ENCODE measurements around the gene PLCD4. TPM values are rescaled to one million over a fixed set of nuclear protein-coding genes. Genes with fewer than 3 reads are reported as not detected.

The PLCD4 gene
- total RNA-seq, 1 donor from 2014 or later, result 1.1 TPM

GRCh38 chr2:218663901-218664300 is 56.2 kb downstream of the PLCD4 start:
- TF ChIP-seq, protein P1, sequence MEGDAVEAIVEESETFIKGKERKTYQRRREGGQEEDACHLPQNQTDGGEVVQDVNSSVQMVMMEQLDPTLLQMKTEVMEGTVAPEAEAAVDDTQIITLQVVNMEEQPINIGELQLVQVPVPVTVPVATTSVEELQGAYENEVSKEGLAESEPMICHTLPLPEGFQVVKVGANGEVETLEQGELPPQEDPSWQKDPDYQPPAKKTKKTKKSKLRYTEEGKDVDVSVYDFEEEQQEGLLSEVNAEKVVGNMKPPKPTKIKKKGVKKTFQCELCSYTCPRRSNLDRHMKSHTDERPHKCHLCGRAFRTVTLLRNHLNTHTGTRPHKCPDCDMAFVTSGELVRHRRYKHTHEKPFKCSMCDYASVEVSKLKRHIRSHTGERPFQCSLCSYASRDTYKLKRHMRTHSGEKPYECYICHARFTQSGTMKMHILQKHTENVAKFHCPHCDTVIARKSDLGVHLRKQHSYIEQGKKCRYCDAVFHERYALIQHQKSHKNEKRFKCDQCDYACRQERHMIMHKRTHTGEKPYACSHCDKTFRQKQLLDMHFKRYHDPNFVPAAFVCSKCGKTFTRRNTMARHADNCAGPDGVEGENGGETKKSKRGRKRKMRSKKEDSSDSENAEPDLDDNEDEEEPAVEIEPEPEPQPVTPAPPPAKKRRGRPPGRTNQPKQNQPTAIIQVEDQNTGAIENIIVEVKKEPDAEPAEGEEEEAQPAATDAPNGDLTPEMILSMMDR (IDR thresholded peaks at IDR 0.05), result no peak
- Histone ChIP-seq H3K36me3 (peaks cover 75% of the 10 kb centered on the region), H3K4me3 (no peak overlapping the region), H3K27me3 (ENCODE audit: low read depth) (no peaks in the 10 kb centered on the region), H3K9me3 (no peaks in the 10 kb centered on the region), H3K27ac (no peak overlapping the region), H3K4me1 (peaks cover 11% of the 10 kb centered on the region)
- intact Hi-C loops (cut with DNase I), result no loop called here
- ATAC-seq (no peak), DNase-seq (no peak)

DNA sequence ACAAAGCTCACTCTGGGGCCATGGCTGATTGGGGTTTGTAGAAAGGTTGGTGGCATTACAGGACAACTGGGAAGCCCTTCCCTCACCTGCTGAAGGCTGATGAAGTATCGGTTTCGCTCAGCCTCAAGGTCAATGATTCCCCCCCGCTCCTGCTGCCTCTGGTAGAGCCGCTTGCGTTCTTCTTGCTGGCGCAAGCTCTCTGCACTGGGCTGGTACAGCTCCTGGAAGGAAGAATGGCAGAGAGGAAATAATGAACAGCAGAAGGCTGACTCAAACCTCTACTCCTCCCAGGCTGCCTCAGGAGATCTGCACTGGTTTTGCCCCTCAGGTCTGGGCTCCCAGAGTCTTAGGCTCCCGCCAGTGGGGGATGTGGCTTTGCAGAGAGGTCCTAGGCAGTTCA is 57.0 kb downstream of the PLCD4 start:
- no peaks in the 10 kb centered on the region for H3K9me3 ChIP-seq
- TF ChIP-seq, protein P1 (IDR thresholded peaks at IDR 0.05), result no peak
- intact Hi-C loops (cut with DNase I), result no loop called here
- no peak overlapping the region for H3K4me3 ChIP-seq
- DNase-seq (no peak), ATAC-seq (no peak)
- H3K4me1 ChIP-seq, result peaks cover 11% of the 10 kb centered on the region
- no peaks in the 10 kb centered on the region for H3K27me3 ChIP-seq (ENCODE audit: low read depth)
- H3K36me3 ChIP-seq, result peaks cover 77% of the 10 kb centered on the region
- no peak overlapping the region for H3K27ac ChIP-seq

DNA sequence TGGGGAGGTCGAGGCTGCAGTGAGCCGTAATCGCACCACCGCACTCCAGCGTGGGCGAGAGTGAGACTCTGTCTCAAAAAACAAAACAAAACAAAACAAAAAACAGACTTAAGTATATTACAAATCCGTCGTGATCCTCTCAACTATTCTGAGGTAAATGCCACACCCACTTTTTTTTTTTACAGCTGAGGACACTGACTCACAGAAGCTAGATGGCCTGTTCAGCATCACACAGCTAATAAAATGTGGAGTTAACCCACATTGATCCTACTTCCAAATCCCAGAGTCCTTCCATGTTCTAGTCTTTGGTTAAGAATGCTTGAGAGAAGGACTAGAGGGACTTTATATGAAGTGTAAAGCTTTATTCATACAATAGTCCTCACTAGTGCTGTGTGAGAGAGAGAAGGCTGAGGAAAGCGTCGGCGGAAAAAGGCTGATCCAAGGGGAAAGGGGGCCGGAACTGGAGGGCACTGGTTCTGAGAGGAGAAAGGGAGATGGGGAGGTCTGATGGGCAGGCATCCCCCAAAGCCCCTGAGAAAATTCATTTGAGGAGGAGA is 63.5 kb downstream of the PLCD4 start:
- Histone ChIP-seq H3K4me3 (peak overlapping the region; percentile 94), H3K4me1 (peaks cover 15% of the 10 kb centered on the region), H3K9me3 (no peaks in the 10 kb centered on the region), H3K27ac (peak overlapping the region; percentile 76), H3K27me3 (ENCODE audit: low read depth) (no peaks in the 10 kb centered on the region), H3K36me3 (peaks cover 33% of the 10 kb centered on the region)
- intact Hi-C loops (cut with DNase I), result no loop called here
- TF ChIP-seq, protein P1 (IDR thresholded peaks at IDR 0.05), result no peak
- DNase-seq (no peak), ATAC-seq (no peak)

DNA sequence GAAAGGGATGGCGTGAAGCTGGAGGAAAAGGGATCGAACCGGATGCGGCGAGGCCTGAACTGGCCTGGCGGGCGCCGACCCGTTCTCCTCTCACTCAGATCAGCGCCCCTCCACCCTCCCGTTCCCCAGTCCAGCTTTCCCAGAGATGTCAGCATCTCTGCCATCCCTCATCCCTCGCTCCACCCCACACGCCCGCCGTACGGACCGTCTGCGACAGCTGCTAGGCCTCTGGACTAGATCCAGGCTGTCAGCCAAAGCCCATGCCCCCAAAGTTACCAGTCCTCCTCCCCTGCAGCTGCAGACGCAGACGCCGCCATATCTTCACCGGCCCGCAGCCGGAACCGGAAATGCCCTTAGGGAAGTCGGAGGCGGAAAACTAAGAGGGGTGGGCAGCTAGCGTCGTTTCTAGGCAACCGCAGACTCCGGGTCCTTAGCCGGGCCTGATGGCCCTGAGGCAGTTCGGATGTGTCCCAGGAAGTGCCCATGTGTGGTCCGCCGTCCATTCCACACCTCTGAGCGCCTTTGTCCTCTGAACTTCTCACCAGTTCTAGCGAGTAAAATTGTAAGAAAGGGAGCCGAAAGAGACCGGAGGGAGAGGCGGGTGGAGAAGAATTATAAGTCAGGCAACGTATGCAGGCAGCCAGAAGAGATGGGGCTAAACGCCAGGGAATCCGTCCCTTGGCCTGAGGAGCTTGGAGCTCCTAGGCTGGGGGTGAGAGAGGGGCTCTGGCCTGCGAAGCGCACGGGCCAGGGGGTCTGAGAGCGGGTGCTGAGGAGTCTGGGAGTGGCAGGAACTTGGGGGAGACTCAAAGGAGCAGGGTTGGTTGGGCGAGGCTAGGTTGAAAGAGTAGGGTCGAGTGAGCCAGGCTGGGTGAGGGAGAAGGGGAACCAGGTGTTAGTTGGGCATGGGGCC is 64.2 kb downstream of the PLCD4 start, which contains the start of the genes RNF25 and STK36:
Gene RNF25 (minus strand): TSS at position 349 of the 913 bp plus-strand sequence. CDS start 32 bp downstream, at position 317.
Gene STK36 (plus strand): TSS at position 433 of the 913 bp plus-strand sequence. CDS start 744 bp downstream, outside the sequence.
- H3K4me3 ChIP-seq, result peak within 1 kb of the TSS; percentile 94
- H3K27me3 ChIP-seq (ENCODE audit: low read depth), result no peaks in the 10 kb centered on the region
- intact Hi-C loops (cut with DNase I), result no loop called here
- H3K9me3 ChIP-seq, result no peaks in the 10 kb centered on the region
- H3K27ac ChIP-seq, result peak within 1 kb of the TSS; percentile 76
- DNase-seq (peak; percentile 90), ATAC-seq (peak; percentile 96 to 99)
- TF ChIP-seq, protein P1 (IDR thresholded peaks at IDR 0.05), result no peak
- peaks cover 15% of the 10 kb centered on the region for H3K4me1 ChIP-seq
- H3K36me3 ChIP-seq, result peaks cover 30% of the 10 kb centered on the region

GRCh38 chr2:218679119-218679518 is 71.4 kb downstream of the PLCD4 start:
- Histone ChIP-seq H3K9me3 (no peaks in the 10 kb centered on the region), H3K36me3 (peaks cover 46% of the 10 kb centered on the region), H3K27me3 (ENCODE audit: low read depth) (no peaks in the 10 kb centered on the region), H3K27ac (no peak overlapping the region), H3K4me1 (no peaks in the 10 kb centered on the region), H3K4me3 (no peak overlapping the region)
- TF ChIP-seq, protein P1 (IDR thresholded peaks at IDR 0.05), result no peak
- intact Hi-C loops (cut with DNase I), result no loop called here
- ATAC-seq, result peak; percentile 68 to 73
- DNase-seq, result no peak

All from lower lobe of right lung (tissue), 2 donors.